ENCODE measurements around the gene TEDDM1. TPM values are rescaled to one million over a fixed set of nuclear protein-coding genes. Genes with fewer than 3 reads are reported as not detected.

The TEDDM1 gene
- total RNA-seq, 1 donor from 2014 or later = not detected

DNA sequence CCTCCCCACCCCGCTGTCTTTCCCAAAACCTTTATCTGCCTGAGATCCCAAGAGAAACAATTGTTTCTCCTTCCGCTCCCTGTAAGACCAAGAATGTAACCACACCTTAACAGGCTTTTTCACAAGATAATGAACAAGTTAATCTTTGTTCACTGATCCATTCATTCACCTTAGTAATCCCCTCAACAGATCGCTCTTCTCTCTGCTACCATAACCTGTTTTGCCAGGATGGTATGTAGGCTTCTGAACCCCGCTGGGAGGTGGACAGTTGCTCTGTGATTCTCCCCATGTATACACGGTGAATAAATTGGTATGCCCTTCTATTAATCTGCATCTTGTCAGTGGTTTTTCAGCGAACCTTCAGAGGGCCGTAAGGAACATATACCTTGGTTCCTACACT lies 30.8 kb upstream of the TEDDM1 start:
- no peaks in the 10 kb centered on the region for H3K27me3 ChIP-seq (ENCODE audit: control insufficient read depth in 3 of 3, insufficient read depth in 3 of 3, low read length in 3 of 3)
- H3K9ac ChIP-seq (ENCODE audit: low read depth in 1 of 3, low read length in 3 of 3) = no peak overlapping the region
- no peaks in the 10 kb centered on the region for H3K4me1 ChIP-seq (ENCODE audit: control insufficient read depth in 3 of 3, insufficient read depth in 3 of 3, low read length in 3 of 3)
- no peaks in the 10 kb centered on the region for H3K9me3 ChIP-seq (ENCODE audit: control insufficient read depth in 3 of 3, low read length in 3 of 3)
- H3K36me3 ChIP-seq (ENCODE audit: control insufficient read depth in 3 of 3, insufficient read depth in 3 of 3, low read length in 3 of 3) = no peaks in the 10 kb centered on the region
- H3K4me3 ChIP-seq (ENCODE audit: low read length in 3 of 3) = no peak overlapping the region
- H3K27ac ChIP-seq (ENCODE audit: low read depth, low read length) = no peak overlapping the region

GRCh38 chr1:182430263-182431068 lies 30.0 kb upstream of the TEDDM1 start:
- Histone ChIP-seq H3K4me1 (ENCODE audit: control insufficient read depth in 3 of 3, insufficient read depth in 3 of 3, low read length in 3 of 3) (no peaks in the 10 kb centered on the region), H3K9ac (ENCODE audit: low read depth in 1 of 3, low read length in 3 of 3) (no peak overlapping the region), H3K36me3 (ENCODE audit: control insufficient read depth in 3 of 3, insufficient read depth in 3 of 3, low read length in 3 of 3) (no peaks in the 10 kb centered on the region), H3K27me3 (ENCODE audit: control insufficient read depth in 3 of 3, insufficient read depth in 3 of 3, low read length in 3 of 3) (no peaks in the 10 kb centered on the region), H3K4me3 (ENCODE audit: low read length in 3 of 3) (no peak overlapping the region), H3K27ac (ENCODE audit: low read depth, low read length) (no peak overlapping the region), H3K9me3 (ENCODE audit: control insufficient read depth in 3 of 3, low read length in 3 of 3) (no peaks in the 10 kb centered on the region)

DNA sequence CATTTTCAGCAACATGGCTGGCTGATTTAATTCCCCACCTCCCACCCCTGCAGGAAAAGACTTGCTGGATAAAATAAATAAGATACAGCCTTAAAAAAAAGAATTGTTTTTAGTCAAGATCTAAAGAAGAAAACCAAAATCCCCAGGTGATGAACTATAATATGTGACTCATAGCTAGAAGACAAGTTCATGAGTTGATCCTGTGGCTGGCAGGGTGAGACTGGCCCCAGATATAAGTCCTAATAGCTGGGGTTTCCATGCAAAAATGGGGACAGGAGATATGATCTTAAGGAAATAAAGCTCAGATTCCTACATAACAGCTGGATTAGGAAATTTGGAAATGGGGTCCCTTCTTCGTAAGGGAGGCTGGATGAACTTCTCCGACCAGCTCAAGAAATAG lies 27.6 kb upstream of the TEDDM1 start:
- Histone ChIP-seq H3K27ac (ENCODE audit: low read depth, low read length) (no peak overlapping the region), H3K36me3 (ENCODE audit: control insufficient read depth in 3 of 3, insufficient read depth in 3 of 3, low read length in 3 of 3) (no peaks in the 10 kb centered on the region), H3K4me3 (ENCODE audit: low read length in 3 of 3) (no peak overlapping the region), H3K27me3 (ENCODE audit: control insufficient read depth in 3 of 3, insufficient read depth in 3 of 3, low read length in 3 of 3) (no peaks in the 10 kb centered on the region), H3K9ac (ENCODE audit: low read depth in 1 of 3, low read length in 3 of 3) (no peak overlapping the region), H3K4me1 (ENCODE audit: control insufficient read depth in 3 of 3, insufficient read depth in 3 of 3, low read length in 3 of 3) (no peaks in the 10 kb centered on the region), H3K9me3 (ENCODE audit: control insufficient read depth in 3 of 3, low read length in 3 of 3) (no peaks in the 10 kb centered on the region)

GRCh38 chr1:182426442-182427430 lies 26.3 kb upstream of the TEDDM1 start:
- H3K27me3 ChIP-seq (ENCODE audit: control insufficient read depth in 3 of 3, insufficient read depth in 3 of 3, low read length in 3 of 3) = no peaks in the 10 kb centered on the region
- H3K9me3 ChIP-seq (ENCODE audit: control insufficient read depth in 3 of 3, low read length in 3 of 3) = no peaks in the 10 kb centered on the region

GRCh38 chr1:182415789-182416188 lies 15.3 kb upstream of the TEDDM1 start:
- Histone ChIP-seq H3K9ac (ENCODE audit: low read depth in 1 of 3, low read length in 3 of 3) (no peak overlapping the region), H3K4me1 (ENCODE audit: control insufficient read depth in 3 of 3, insufficient read depth in 3 of 3, low read length in 3 of 3) (peaks cover 0 to 3% (median 2%) of the 10 kb centered on the region in 3 donors), H3K27ac (ENCODE audit: low read depth, low read length) (no peak overlapping the region), H3K36me3 (ENCODE audit: control insufficient read depth in 3 of 3, insufficient read depth in 3 of 3, low read length in 3 of 3) (no peaks in the 10 kb centered on the region), H3K9me3 (ENCODE audit: control insufficient read depth in 3 of 3, low read length in 3 of 3) (no peaks in the 10 kb centered on the region), H3K4me3 (ENCODE audit: low read length in 3 of 3) (no peak overlapping the region), H3K27me3 (ENCODE audit: control insufficient read depth in 3 of 3, insufficient read depth in 3 of 3, low read length in 3 of 3) (no peaks in the 10 kb centered on the region)

More at GRCh38 chr1:182426442-182427430, 26.3 kb upstream of the TEDDM1 start:
- Histone ChIP-seq H3K9ac (ENCODE audit: low read depth in 1 of 3, low read length in 3 of 3) (no peak overlapping the region), H3K36me3 (ENCODE audit: control insufficient read depth in 3 of 3, insufficient read depth in 3 of 3, low read length in 3 of 3) (no peaks in the 10 kb centered on the region), H3K4me1 (ENCODE audit: control insufficient read depth in 3 of 3, insufficient read depth in 3 of 3, low read length in 3 of 3) (no peaks in the 10 kb centered on the region), H3K4me3 (ENCODE audit: low read length in 3 of 3) (no peak overlapping the region), H3K27ac (ENCODE audit: low read depth, low read length) (no peak overlapping the region)

- Histone ChIP-seq H3K4me1 (ENCODE audit: control insufficient read depth in 3 of 3, insufficient read depth in 3 of 3, low read length in 3 of 3) (peaks cover 2 to 10% (median 9%) of the 10 kb centered on the region in 3 donors), H3K9me3 (ENCODE audit: control insufficient read depth in 3 of 3, low read length in 3 of 3) (no peaks in the 10 kb centered on the region), H3K4me3 (ENCODE audit: low read length in 3 of 3) (no peak overlapping the region), H3K27me3 (ENCODE audit: control insufficient read depth in 3 of 3, insufficient read depth in 3 of 3, low read length in 3 of 3) (no peaks in the 10 kb centered on the region), H3K36me3 (ENCODE audit: control insufficient read depth in 3 of 3, insufficient read depth in 3 of 3, low read length in 3 of 3) (no peaks in the 10 kb centered on the region), H3K9ac (ENCODE audit: low read depth in 1 of 3, low read length in 3 of 3) (no peak overlapping the region), H3K27ac (ENCODE audit: low read depth, low read length) (no peak overlapping the region)
Observed at GRCh38 chr1:182413969-182414368, 13.5 kb upstream of the TEDDM1 start.

DNA sequence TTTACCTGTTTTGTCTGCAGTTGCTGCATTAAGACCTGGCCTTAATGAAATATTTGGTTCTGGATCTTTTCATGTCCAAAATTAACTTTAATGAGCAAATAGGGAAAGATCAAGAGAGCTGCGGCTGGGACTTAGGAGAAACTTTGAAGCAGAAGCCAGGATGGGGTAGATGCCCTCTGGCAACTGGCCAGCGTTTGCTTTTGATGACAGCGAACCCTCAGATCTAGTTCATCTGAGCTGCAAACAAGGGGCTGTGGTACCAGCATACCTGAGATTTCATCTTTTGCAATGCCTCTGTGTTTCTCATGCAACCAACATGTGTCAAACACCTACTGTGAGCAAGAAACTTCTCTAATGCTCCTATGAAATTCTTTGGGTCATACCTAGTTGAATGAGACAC lies 13.0 kb upstream of the TEDDM1 start:
- Histone ChIP-seq H3K4me3 (ENCODE audit: low read length in 3 of 3) (no peak overlapping the region), H3K27me3 (ENCODE audit: control insufficient read depth in 3 of 3, insufficient read depth in 3 of 3, low read length in 3 of 3) (no peaks in the 10 kb centered on the region), H3K27ac (ENCODE audit: low read depth, low read length) (no peak overlapping the region), H3K4me1 (ENCODE audit: control insufficient read depth in 3 of 3, insufficient read depth in 3 of 3, low read length in 3 of 3) (peaks cover 2 to 10% (median 9%) of the 10 kb centered on the region in 3 donors), H3K36me3 (ENCODE audit: control insufficient read depth in 3 of 3, insufficient read depth in 3 of 3, low read length in 3 of 3) (no peaks in the 10 kb centered on the region), H3K9ac (ENCODE audit: low read depth in 1 of 3, low read length in 3 of 3) (no peak overlapping the region), H3K9me3 (ENCODE audit: control insufficient read depth in 3 of 3, low read length in 3 of 3) (no peaks in the 10 kb centered on the region)

DNA sequence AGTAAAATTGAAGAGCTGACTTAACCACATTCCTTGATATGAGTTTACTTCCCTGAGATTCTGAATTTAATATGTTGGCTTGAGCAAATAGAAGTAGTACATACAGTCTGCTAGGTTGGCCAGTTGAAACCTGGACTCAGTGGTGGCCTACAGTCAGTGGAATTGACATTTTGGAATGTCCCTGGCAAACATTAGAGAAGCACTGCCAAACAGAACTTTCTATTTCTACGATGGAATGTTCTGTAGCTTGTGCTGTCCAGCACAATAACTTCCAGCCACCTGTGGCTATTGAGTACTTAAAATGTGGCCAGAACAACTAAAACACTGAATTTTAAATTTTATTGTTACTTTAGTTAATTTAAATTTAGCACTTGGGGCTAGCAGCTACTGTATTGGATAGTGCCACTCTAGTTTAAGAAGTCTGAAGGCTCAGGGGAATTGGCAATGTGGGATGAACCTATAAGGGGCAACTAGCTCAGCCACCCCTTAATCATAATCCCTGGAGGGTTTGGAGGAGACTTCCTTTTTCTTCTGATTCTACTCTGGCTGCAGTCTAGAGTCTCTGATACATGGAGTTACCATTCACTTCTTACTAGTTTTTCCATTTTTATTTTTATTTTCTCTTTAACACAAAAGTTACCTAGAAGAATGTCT lies 10.3 kb upstream of the TEDDM1 start:
- Histone ChIP-seq H3K9me3 (ENCODE audit: control insufficient read depth in 3 of 3, low read length in 3 of 3) (no peaks in the 10 kb centered on the region), H3K4me1 (ENCODE audit: control insufficient read depth in 3 of 3, insufficient read depth in 3 of 3, low read length in 3 of 3) (peaks cover 2 to 10% (median 9%) of the 10 kb centered on the region in 3 donors), H3K36me3 (ENCODE audit: control insufficient read depth in 3 of 3, insufficient read depth in 3 of 3, low read length in 3 of 3) (no peaks in the 10 kb centered on the region), H3K27me3 (ENCODE audit: control insufficient read depth in 3 of 3, insufficient read depth in 3 of 3, low read length in 3 of 3) (no peaks in the 10 kb centered on the region), H3K4me3 (ENCODE audit: low read length in 3 of 3) (no peak overlapping the region), H3K9ac (ENCODE audit: low read depth in 1 of 3, low read length in 3 of 3) (no peak overlapping the region), H3K27ac (ENCODE audit: low read depth, low read length) (no peak overlapping the region)

DNA sequence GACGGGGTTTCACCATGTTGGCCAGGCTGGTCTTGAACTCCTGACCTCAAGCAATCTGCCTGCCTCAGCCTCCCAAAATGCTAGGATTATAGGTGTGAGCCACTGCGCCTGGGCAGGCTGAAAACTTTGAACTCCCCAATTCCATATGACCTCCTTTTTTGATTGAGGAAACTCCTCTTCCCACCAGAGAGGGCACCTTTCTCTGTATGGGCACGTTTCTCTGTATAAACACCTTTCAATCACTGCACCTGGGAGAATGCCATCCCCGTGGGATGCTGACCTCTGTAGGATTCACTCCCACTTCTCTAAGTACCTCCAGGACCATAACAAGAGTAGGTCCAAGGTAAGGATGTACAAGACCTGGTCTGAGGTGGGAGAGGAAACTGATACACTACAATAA lies 9.7 kb upstream of the TEDDM1 start:
- Histone ChIP-seq H3K9ac (ENCODE audit: low read depth in 1 of 3, low read length in 3 of 3) (no peak overlapping the region), H3K36me3 (ENCODE audit: control insufficient read depth in 3 of 3, insufficient read depth in 3 of 3, low read length in 3 of 3) (no peaks in the 10 kb centered on the region), H3K4me3 (ENCODE audit: low read length in 3 of 3) (no peak overlapping the region), H3K27me3 (ENCODE audit: control insufficient read depth in 3 of 3, insufficient read depth in 3 of 3, low read length in 3 of 3) (no peaks in the 10 kb centered on the region), H3K4me1 (ENCODE audit: control insufficient read depth in 3 of 3, insufficient read depth in 3 of 3, low read length in 3 of 3) (peaks cover 2 to 10% (median 9%) of the 10 kb centered on the region in 3 donors), H3K9me3 (ENCODE audit: control insufficient read depth in 3 of 3, low read length in 3 of 3) (no peaks in the 10 kb centered on the region), H3K27ac (ENCODE audit: low read depth, low read length) (no peak overlapping the region)
